Measurements from ENCODE around the gene YJU2. TPM values are rescaled to one million over a fixed set of nuclear protein-coding genes. Genes with fewer than 3 reads are reported as not detected.

The YJU2 gene
- total and polyA plus RNA-seq, 2 of the 13 experiments (the other 11 are each of a cell fraction or from before 2014, with no cell fraction given) = 9.3 to 17.9 TPM

DNA sequence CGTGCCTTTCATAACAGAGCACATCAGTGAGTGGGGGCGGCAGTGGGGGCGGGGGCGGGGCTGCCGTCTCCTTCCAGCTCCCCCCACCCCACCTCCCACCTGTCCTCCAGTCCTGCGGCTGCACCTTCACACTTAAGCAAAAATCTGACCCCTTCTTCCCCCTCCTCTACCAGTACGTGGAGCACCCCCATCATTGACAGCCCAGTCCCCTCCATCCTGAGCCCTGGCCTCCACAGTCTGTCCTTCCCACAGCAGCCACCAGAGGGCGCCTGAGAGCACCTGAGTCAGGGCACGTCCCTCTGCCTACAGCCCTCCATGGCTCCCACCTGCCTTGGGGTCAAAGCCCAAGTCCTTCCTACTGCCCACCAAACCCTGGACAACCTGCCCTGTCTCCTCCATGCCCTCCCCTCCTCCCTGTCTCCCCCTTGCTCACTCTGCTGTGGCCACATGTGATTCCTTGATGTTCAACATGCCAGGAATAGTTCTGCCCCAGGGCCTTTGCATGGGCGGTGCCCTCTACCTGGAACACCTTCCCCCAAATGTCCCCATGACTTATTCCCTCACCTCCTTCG is 13.5 kb upstream of the YJU2 start (continued):
- 0 out of 2 replicates have a peak, but pooled peaks have one; percentile 29 for TF ChIP-seq ZNF589 (CRISPR knock-in tag; conservative IDR thresholded peaks at IDR 0.05)
- TF ChIP-seq MAFG (CRISPR knock-in tag; IDR thresholded peaks at IDR 0.05) = no peak
- 0 out of 4 replicates have a peak, but pooled peaks of 1 of the 2 experiments have one; percentile 21 for TF ChIP-seq KLF16 (CRISPR knock-in tag; IDR thresholded peaks at IDR 0.05)
- TF ChIP-seq, protein P1, sequence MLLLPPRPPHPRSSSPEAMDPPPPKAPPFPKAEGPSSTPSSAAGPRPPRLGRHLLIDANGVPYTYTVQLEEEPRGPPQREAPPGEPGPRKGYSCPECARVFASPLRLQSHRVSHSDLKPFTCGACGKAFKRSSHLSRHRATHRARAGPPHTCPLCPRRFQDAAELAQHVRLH (CRISPR knock-in tag; IDR thresholded peaks at IDR 0.05; ENCODE audit: borderline replicate concordance, low read depth) = peak; percentile 65; the same call in 1 of the 2 replicates
- TF ChIP-seq GATAD1 (CRISPR knock-in tag; IDR thresholded peaks at IDR 0.05) = peak; percentile 38; the same call in 1 of the 2 replicates
- TF ChIP-seq POGZ (CRISPR knock-in tag; IDR thresholded peaks at IDR 0.05) = peak; percentile 30; the same call in 1 of the 2 replicates
- peak; percentile 19; the same call in 1 of the 2 replicates for TF ChIP-seq ZNF768 (CRISPR knock-in tag; IDR thresholded peaks at IDR 0.05)
- no peak for TF ChIP-seq SRY (CRISPR knock-in tag; IDR thresholded peaks at IDR 0.05)
- TF ChIP-seq YY1 (IDR thresholded peaks at IDR 0.05; ENCODE audit: insufficient read depth, insufficient replicate concordance, low read depth, low read length) = peak; percentile 34
- TF ChIP-seq ZNF501 (CRISPR knock-in tag; IDR thresholded peaks at IDR 0.05) = 0 out of 2 replicates have a peak, but pooled peaks have one; percentile 22
- TF ChIP-seq, protein P2, sequence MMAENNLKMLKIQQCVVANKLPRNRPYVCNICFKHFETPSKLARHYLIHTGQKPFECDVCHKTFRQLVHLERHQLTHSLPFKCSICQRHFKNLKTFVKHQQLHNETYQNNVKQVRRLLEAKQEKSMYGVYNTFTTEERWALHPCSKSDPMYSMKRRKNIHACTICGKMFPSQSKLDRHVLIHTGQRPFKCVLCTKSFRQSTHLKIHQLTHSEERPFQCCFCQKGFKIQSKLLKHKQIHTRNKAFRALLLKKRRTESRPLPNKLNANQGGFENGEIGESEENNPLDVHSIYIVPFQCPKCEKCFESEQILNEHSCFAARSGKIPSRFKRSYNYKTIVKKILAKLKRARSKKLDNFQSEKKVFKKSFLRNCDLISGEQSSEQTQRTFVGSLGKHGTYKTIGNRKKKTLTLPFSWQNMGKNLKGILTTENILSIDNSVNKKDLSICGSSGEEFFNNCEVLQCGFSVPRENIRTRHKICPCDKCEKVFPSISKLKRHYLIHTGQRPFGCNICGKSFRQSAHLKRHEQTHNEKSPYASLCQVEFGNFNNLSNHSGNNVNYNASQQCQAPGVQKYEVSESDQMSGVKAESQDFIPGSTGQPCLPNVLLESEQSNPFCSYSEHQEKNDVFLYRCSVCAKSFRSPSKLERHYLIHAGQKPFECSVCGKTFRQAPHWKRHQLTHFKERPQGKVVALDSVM (CRISPR knock-in tag; IDR thresholded peaks at IDR 0.05) = no peak
- TF ChIP-seq, protein P3, sequence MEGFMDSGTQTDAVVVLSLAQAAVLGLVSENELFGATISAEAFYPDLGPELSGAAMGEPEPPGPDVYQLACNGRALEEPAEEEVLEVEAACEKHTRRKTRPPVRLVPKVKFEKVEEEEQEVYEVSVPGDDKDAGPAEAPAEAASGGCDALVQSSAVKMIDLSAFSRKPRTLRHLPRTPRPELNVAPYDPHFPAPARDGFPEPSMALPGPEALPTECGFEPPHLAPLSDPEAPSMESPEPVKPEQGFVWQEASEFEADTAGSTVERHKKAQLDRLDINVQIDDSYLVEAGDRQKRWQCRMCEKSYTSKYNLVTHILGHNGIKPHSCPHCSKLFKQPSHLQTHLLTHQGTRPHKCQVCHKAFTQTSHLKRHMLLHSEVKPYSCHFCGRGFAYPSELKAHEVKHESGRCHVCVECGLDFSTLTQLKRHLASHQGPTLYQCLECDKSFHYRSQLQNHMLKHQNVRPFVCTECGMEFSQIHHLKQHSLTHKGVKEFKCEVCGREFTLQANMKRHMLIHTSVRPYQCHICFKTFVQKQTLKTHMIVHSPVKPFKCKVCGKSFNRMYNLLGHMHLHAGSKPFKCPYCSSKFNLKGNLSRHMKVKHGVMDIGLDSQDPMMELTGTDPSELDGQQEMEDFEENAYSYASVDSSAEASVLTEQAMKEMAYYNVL (CRISPR knock-in tag; IDR thresholded peaks at IDR 0.05; ENCODE audit: borderline replicate concordance) = 0 out of 2 replicates have a peak, but pooled peaks have one; percentile 21
- TF ChIP-seq ZMYM4 (CRISPR knock-in tag; IDR thresholded peaks at IDR 0.05) = peak; percentile 14; the same call in 1 of the 2 replicates
- no peak for TF ChIP-seq PHF5A (CRISPR knock-in tag; IDR thresholded peaks at IDR 0.05; ENCODE audit: low read depth, unreplicated experiment)
- TF ChIP-seq RXRB (CRISPR knock-in tag; IDR thresholded peaks at IDR 0.05; ENCODE audit: borderline replicate concordance) = peak; percentile 50; the same call in 1 of the 2 replicates
- peak; percentile 38 for TF ChIP-seq TEAD3 (CRISPR knock-in tag; optimal IDR thresholded peaks at IDR 0.05; ENCODE audit: borderline replicate concordance)
- TF ChIP-seq, protein P4, sequence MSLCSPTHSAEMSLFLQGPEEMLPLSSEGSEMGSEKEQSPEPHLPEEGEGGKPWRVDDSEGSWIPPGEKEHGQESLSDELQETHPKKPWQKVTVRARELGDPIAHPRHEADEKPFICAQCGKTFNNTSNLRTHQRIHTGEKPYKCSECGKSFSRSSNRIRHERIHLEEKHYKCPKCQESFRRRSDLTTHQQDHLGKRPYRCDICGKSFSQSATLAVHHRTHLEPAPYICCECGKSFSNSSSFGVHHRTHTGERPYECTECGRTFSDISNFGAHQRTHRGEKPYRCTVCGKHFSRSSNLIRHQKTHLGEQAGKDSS (CRISPR knock-in tag; IDR thresholded peaks at IDR 0.05; ENCODE audit: borderline replicate concordance, low read depth) = peak; percentile 44; the same call in 1 of the 2 replicates
- TF ChIP-seq ZNF839 (CRISPR knock-in tag; IDR thresholded peaks at IDR 0.05; ENCODE audit: borderline replicate concordance) = peak; percentile 38; the same call in 1 of the 2 replicates
- TF ChIP-seq ZNF354B (CRISPR knock-in tag; IDR thresholded peaks at IDR 0.05) = no peak
- peak; percentile 35; the same call in 1 of the 2 replicates for TF ChIP-seq KDM5B (CRISPR knock-in tag; IDR thresholded peaks at IDR 0.05; ENCODE audit: borderline replicate concordance)
- TF ChIP-seq HMGA1 (CRISPR knock-in tag; conservative IDR thresholded peaks at IDR 0.05) = no peak
- 0 out of 2 replicates have a peak, but pooled peaks have one; percentile 27 for TF ChIP-seq STAG1 (CRISPR knock-in tag; IDR thresholded peaks at IDR 0.05)
- no peak for TF ChIP-seq PTBP1 (IDR thresholded peaks at IDR 0.05; ENCODE audit: low read depth, low read length, poor library complexity, severe bottlenecking)
- peak; percentile 16; the same call in 1 of the 2 replicates for TF ChIP-seq SMC3 (IDR thresholded peaks at IDR 0.05; ENCODE audit: low read length)
- peak; percentile 97 for TF ChIP-seq RCOR2 (CRISPR knock-in tag; IDR thresholded peaks at IDR 0.05)
- peak; percentile 16; the same call in 1 of the 2 replicates for TF ChIP-seq ZNF614 (CRISPR knock-in tag; IDR thresholded peaks at IDR 0.05; ENCODE audit: borderline replicate concordance)
